LNCAP (cell line): Measurements from ENCODE around the gene CALR.

ENCODE experiments used
- TF ChIP-seq, protein P1 (sequence below): fragments of 450-650 bp; IDR thresholded peaks from 2 replicates; pipeline ENCODE4 v1.5.1; 2017; ENCODE audit warnings: mild to moderate bottlenecking

CALR gene

DNA sequence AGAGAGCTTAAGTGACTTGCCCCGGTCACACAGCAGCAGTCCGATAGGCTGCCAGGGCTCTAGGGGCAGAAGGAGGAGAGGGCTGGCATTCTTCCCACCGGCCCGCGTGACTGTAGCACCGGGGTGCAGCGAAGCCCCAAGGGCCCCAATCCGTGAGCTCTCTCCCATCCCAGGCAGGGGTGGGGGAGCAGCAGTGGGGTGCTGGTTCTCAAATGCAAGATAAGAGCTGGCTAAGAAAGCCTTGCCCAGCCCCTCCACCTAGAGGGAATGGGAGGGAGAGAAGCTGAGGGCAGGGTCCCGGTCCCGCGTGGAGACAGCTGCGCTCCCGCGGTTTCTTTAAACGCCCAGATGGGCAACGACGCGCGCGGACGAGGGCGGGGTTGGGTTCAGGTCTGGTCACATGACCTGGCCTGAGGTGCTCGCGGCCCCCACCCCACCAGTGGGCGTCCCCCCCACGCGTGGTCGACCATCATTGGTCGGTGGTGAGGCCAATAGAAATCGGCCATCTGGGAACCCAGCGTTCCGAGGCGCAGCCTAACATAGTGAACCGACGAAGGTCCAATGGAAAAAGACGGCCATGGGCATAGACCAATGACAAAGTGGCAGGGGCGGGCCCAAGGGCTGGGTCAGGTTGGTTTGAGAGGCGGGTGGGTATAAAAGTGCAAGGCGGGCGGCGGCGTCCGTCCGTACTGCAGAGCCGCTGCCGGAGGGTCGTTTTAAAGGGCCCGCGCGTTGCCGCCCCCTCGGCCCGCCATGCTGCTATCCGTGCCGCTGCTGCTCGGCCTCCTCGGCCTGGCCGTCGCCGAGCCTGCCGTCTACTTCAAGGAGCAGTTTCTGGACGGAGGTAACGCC, at the start of gene CALR:
CALR (plus strand) TSS at position 683 of the 852 bp plus-strand sequence; CDS start at position 754, 71 bp downstream.
- TF ChIP-seq, protein P1, sequence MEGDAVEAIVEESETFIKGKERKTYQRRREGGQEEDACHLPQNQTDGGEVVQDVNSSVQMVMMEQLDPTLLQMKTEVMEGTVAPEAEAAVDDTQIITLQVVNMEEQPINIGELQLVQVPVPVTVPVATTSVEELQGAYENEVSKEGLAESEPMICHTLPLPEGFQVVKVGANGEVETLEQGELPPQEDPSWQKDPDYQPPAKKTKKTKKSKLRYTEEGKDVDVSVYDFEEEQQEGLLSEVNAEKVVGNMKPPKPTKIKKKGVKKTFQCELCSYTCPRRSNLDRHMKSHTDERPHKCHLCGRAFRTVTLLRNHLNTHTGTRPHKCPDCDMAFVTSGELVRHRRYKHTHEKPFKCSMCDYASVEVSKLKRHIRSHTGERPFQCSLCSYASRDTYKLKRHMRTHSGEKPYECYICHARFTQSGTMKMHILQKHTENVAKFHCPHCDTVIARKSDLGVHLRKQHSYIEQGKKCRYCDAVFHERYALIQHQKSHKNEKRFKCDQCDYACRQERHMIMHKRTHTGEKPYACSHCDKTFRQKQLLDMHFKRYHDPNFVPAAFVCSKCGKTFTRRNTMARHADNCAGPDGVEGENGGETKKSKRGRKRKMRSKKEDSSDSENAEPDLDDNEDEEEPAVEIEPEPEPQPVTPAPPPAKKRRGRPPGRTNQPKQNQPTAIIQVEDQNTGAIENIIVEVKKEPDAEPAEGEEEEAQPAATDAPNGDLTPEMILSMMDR = no peak

DNA sequence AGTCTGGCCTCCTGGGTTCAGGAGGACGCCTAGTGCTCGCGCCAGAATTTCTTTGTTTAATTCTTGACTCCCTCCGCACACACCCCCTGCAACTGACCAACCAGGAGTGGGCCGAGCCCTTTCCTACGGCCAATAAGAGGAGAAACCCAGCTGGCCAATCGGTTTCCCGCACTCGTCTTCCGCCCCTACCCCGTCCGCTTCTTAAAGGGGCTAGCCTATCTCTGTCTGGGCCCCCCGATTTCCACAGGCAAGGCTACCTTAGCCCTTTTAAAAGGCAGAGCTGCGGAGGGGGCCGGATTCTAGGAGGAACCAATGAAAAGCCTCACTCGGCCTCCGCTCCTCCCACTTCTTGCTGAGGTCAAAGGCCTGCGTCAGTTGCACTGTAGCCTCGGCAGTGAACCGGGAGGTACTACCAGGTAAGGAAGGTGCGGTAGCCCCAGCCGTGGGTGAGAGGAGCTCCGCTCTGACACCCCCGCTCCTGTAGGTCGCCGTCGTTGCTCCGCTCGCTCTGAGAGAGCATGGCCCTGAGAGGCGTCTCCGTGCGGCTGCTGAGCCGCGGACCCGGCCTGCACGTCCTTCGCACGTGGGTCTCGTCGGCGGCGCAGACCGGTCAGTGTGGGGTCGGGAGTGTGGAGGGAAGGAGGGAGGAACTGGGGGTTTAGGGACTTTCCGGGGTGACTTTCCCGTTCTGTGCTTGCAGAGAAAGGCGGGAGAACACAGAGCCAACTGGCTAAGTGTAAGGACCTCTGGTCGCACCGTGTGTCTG, 47.4 kb upstream of the CALR start, which contains the start of gene GCDH:
GCDH (plus strand) TSS at position 374 of the 766 bp plus-strand sequence; CDS start at position 519, 145 bp downstream.
- TF ChIP-seq, protein P1 = no peak

DNA sequence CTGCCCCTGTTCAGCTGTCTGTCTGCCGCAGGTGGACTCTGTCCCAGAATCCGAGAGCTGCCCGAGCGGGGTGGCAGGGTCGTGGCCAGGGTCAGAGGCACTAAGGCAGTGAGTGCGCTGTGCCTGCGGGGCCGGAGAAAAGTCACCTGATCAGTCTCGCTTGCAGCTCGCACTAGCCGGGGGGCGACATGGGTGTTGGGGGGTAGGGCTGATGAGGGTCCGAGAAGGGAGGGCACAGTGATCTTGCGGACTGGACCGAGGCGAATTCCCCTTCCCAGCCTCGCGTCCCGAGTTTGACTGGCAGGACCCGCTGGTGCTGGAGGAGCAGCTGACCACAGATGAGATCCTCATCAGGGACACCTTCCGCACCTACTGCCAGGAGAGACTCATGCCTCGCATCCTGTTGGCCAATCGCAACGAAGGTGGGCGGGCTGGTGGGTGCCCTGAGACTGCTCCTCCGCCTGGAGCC, 46.8 kb upstream of the CALR start:
- TF ChIP-seq, protein P1 = no peak

DNA sequence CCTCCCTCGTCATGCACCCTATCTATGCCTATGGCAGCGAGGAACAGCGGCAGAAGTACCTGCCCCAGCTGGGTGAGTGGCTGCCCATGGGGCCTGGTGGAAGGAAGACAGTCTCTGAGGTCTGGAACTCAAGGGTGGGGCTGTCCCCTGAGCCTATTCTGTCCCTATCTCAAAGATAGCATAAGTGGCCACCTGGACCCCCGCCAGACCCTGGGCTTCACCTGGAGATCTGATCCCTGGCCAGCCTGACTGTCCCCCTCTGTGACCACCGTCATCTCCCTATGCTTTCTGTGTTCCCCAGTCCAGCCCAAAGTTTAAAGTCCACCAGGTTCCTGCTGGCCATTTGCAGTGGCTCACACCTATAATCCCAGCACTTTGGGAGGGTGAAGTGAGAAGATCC, 44.8 kb upstream of the CALR start:
- TF ChIP-seq, protein P1 = no peak

DNA sequence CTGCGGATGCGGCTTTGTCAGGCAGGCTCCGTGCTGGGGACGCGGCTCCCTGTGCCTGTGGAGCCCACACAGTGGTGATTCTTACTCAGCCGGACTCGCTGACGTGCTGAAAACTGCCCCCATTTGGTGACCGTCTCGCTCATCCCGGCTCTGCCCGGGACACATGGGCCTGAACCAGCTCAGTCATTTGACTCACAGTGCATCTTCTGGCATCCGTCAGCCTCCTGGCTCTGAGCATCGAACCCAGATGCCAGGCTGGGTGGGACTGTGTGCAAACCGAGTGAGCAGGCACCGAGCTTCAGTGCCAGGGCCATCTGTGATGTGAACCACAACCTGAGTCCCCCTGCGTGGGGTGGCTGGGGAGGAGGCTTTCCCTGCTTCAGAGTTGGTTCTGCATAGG, 41.9 kb upstream of the CALR start:
- TF ChIP-seq, protein P1 = no peak

DNA sequence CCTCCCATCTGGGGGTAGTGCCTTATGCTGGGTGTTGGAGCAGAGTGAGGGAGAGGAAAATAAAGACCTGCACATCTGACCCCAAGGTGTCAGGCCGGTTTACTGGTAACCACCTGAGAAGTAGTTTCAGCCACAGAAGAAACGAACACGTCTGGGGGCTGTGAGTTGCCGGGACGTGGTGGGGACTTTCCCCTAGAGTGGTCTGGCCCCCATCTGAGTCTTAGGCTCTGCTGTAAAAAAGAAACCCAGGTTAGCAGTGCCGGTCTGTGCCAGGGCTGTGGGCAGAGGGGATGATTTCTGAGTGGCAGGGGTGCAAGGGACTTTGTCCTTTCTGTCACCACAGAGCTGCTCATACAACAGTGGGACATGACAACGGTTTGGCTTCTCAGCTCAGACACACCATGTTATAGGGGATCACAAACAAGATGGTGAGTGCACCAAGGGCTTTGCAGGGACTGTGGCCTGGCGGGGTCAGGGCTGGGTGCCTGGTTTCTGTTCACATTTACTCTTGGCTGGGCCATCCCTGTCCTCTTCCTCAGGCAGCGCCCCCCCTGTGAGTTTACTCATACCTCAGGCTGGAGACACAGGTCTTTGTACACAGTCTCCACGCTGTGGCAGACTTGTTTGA, 38.4 kb upstream of the CALR start:
- TF ChIP-seq, protein P1 = no peak

DNA sequence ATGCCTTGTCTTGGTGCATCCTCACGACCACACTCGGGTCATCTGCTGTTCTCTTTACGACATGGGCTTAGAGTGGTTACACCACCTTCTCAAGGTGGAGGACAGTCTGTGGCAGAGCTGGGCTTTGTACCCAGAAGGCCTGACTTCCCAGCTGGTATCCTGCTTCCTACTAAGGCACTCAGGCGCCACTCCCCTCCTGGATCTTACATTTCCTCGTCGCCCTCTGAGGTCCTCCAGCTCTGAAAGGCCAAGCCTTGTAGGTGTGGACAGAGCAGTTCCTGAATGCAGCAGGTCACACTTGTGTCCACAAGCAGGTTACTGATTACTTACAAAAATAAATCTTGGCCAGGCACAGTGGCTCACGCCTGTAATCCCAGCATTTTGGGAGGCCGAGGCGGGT, 31.2 kb upstream of the CALR start:
- TF ChIP-seq, protein P1 = no peak
